OCI-LY1 (cell line): Measurements from ENCODE around the gene RFPL2.
A peak's percentile ranks its signal among the peaks of the same experiment; 100 is the strongest.

Source experiments
- EZH2 ChIP-seq: fragments of 200-600 bp; sonication (generic), shearing (Covaris generic); IDR thresholded peaks from 2 replicates; pipeline ENCODE4 v1.8.0; 2017; ENCODE audit warnings: borderline replicate concordance, mixed run types, mild to moderate bottlenecking, antibody characterized with exemption, low read length, moderate library complexity, mixed read lengths
- TF ChIP-seq, protein P1 (sequence below): fragments of 200-600 bp; sonication (generic), shearing (Covaris generic); IDR thresholded peaks from 2 replicates; pipeline ENCODE4 v1.5.1; 2017; ENCODE audit warnings: mild to moderate bottlenecking, antibody characterized with exemption, low read length, moderate library complexity, mixed read lengths

GRCh38 chr22:32202539-32203180, 2.2 kb downstream of the RFPL2 start:
- TF ChIP-seq, protein P1, sequence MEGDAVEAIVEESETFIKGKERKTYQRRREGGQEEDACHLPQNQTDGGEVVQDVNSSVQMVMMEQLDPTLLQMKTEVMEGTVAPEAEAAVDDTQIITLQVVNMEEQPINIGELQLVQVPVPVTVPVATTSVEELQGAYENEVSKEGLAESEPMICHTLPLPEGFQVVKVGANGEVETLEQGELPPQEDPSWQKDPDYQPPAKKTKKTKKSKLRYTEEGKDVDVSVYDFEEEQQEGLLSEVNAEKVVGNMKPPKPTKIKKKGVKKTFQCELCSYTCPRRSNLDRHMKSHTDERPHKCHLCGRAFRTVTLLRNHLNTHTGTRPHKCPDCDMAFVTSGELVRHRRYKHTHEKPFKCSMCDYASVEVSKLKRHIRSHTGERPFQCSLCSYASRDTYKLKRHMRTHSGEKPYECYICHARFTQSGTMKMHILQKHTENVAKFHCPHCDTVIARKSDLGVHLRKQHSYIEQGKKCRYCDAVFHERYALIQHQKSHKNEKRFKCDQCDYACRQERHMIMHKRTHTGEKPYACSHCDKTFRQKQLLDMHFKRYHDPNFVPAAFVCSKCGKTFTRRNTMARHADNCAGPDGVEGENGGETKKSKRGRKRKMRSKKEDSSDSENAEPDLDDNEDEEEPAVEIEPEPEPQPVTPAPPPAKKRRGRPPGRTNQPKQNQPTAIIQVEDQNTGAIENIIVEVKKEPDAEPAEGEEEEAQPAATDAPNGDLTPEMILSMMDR, result peak; percentile 23; the same call in 1 of the 2 replicates
- TF ChIP-seq EZH2, result no peak
